HuH-7 (cell line): ENCODE results near the gene MTFP1.
"Not testable (repeated sequence)": the region's sequence is repeated elsewhere in the genome, so short reads cannot be mapped to it uniquely, and the experiment has no call there.

ENCODE experiments used
- DNase-seq: peaks from one replicate; pipeline ENCODE4 v3.0.0; 2011; ENCODE audit warnings: low spot score

MTFP1 gene

DNA sequence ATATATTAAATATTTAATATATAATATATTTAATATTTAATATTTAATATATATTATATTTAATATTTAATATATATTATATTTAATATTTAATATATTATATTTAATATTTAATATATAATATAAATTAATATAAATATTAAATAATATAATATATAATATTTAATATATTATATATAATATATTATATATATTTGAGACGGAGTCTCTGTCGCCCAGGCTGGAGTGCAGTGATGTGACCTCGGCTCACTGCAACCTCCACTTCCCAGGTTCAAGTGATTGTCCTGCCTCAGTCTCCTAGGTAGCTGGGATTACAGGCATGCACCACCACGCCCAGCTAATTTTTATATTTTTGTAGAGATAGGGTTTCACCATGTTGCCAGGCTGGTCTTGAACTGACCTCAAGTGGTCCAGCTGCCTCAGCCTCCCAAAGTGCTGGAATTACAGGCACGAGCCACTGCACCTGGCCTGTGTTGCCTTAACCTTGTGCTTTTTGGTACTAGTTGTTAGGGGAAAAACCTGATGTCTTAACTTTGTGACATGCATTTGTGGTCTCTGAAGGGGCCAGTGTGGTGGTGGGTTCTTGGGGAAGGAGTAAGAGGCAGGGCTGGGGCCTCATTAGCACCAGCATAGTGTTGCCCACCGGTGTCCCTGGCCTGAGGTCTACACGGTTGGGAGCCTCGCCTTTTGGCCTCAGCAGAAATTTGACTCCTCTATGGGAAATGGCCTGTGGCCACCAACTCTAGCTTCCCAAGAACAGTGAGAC is 29.7 kb downstream of the MTFP1 start:
- DNase-seq = no peak

DNA sequence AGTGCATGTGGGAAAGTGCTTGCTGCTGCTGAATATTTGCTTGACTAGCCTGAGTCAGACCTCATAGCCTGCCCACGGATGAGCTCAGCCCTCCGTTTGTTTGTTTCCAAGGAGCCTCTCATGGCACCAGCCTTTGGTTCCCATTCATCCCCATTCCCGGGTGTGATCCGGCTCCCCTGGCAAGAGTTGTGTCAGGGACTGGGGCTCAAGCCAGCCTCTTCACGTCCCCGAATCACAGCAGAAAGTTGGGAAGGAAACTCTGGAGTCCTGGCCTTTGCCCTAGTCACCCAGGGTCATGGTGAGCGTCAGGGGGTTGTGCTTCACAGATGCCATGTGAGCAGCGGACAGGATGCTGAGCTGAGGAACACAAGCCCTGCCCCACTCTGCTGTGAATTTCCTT is 32.4 kb downstream of the MTFP1 start:
- no peak for DNase-seq

GRCh38 chr22:30459181-30460052 is 33.8 kb downstream of the MTFP1 start:
- peak; percentile 46 for DNase-seq

GRCh38 chr22:30460147-30460546 is 34.6 kb downstream of the MTFP1 start:
- no peak for DNase-seq

DNA sequence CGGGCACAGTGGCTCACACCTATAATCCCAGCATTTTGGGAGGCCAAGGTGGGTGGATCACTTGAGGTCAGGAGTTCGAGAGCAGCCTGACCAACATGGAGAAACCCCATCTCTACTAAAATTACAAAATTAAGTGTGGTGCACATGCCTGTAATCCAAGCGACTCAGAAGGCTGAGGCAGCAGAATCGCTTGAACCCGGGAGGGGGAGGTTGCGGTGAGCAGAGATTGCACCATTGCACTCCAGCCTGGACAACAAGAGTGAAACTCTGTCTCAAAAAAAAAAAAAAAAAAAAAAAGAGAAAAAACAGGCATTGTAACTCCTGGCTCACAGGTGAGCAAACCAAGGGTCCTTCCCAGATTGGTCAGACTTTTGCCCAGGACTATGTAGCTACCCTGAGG is 35.0 kb downstream of the MTFP1 start:
- not testable (repeated sequence) for DNase-seq

DNA sequence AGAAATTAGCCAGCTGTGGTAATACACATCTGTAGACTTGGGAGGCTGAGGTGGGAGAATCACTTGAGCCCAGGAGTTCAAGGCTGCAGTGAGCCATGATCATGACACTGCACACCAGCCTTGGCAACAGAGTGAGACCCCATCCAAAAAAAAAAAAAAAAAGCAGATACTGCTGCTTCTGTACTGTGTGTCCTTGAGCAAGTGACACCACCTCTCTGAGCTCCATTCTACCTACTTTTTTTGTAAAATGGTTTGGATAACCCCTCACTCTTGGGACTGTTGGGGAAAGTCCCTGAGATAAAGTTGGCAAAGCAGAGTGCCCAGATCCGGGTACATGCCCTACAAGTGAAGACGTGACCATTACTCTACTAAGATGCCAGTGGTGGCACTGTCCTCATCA is 43.6 kb downstream of the MTFP1 start:
- DNase-seq = no peak

- DNase-seq = no peak
Observed at GRCh38 chr22:30470655-30471054, 45.1 kb downstream of the MTFP1 start.

DNA sequence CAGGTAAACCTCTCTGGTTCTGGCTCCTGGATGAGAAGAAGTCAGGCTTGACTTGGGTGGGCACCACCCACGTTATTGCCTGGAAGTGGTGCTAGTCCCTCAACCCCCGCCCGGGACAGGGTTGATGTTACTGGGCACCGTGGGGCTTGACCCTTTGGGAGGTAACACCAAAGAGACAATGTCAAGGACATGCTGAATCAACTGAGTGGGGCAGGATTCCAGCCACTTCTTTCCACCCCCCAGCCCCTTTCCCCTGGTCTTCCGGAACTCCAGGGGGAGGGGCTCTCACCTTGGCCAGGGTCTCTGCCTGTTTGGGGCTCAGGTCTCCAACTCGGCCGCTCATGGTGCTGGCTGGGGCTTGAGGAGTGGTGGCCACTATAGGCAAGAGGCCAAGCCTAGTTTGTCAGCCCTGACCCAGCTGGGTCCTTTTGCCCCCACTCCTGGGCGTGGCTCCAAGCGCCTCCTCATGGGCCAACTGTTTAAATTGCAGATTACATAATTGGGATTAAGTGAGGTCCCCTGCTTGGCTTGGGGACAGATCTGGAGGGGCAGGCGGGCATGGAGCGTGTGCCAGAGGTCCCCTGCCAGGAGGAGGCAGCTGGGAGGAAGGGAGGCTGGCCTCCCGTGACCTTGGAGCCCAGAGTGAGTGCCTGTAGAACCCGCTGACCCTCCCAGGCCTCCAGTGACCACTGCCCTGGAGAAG is 46.2 kb downstream of the MTFP1 start, which contains the start of gene SEC14L3:
Gene SEC14L3, minus strand, starts transcription at position 402 of the 703 bp plus-strand sequence. Its CDS starts 59 bp downstream, at position 343.
- no peak for DNase-seq

- DNase-seq = no peak
Observed at GRCh38 chr22:30472994-30473720, 47.6 kb downstream of the MTFP1 start.

GRCh38 chr22:30474121-30474520 is 48.6 kb downstream of the MTFP1 start:
- DNase-seq = no peak

DNA sequence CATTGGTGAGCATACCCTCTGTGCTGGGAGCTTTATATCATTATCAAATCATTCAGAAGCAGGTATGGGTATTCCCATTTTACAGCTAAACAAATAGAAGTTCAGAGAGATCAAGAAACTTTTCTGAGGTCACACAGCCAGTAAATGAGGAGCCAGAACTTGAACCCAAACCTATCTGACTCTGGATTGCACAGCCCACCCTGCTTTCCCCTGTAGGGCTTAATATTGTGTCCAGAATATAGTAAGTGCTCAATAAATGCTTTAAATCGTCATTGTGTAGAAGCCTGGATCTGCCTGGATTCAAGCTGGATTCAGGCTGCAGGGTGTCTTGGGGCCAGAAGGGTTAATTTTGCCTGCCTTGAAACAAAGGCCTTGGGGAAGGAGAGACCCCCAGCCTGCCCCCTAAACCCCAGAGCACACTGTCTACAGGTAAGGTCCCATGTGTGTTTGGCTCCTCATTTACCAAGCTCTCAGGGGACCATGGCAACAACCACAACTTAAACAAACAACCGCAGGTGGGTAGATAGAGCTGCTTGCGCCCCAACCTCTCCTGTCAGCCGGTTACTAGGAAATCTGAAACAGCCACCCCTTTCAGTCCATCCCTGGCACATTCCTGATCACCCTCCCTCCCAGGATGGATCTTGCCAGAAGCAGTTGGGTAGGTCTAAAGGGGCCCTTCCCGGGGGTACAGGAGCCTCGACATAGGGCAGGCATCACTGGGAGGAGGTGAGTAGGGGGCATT is 49.3 kb downstream of the MTFP1 start:
- DNase-seq = no peak
